ENCODE results near the gene HDAC5.
"Not testable (repeated sequence)": the region's sequence is repeated elsewhere in the genome, so short reads cannot be mapped to it uniquely, and the experiment has no call there.

DNA sequence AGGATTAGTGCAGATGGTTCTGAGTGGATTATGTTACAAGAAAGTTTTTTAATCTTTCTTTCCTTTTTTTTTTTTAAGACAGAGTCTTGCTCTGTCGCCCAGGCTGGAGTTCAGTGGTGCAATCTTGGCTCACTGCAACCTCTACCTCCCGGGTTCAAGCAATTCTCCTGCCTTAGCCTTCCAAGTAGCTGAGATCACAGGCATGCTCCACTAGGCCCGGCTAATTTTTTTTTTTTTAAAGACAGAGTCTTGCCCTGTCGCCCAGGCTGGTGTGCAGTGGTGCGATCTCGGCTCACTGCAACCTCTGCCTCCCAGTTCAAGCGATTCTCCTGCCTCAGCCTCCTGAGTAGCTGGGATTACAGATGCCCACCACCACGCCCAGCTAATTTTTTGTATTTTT lies 20.5 kb upstream of the HDAC5 start:
- TF ChIP-seq, protein P1, sequence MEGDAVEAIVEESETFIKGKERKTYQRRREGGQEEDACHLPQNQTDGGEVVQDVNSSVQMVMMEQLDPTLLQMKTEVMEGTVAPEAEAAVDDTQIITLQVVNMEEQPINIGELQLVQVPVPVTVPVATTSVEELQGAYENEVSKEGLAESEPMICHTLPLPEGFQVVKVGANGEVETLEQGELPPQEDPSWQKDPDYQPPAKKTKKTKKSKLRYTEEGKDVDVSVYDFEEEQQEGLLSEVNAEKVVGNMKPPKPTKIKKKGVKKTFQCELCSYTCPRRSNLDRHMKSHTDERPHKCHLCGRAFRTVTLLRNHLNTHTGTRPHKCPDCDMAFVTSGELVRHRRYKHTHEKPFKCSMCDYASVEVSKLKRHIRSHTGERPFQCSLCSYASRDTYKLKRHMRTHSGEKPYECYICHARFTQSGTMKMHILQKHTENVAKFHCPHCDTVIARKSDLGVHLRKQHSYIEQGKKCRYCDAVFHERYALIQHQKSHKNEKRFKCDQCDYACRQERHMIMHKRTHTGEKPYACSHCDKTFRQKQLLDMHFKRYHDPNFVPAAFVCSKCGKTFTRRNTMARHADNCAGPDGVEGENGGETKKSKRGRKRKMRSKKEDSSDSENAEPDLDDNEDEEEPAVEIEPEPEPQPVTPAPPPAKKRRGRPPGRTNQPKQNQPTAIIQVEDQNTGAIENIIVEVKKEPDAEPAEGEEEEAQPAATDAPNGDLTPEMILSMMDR (IDR thresholded peaks at IDR 0.05; ENCODE audit: low read length), result not testable (repeated sequence)
- TF ChIP-seq EZH2 (IDR thresholded peaks at IDR 0.05; ENCODE audit: borderline replicate concordance, low read length), result not testable (repeated sequence)

All from OCI-LY1 (cell line).